Stimulated activated naive CD8-positive, alpha-beta T cell treated with anti-CD3 and anti-CD28 coated beads, Interleukin-15, Interleukin-2, amounts not matched to agents 100 U/mL and 50 U/mL, for 24 hours (primary cell): ENCODE measurements around the gene TTC4.

Source experiments
- ATAC-seq: fragments of 150-1000 bp; cut with Tn5 transposase; one replicate; pipeline ENCODE4 v1.10.0; 2021
- DNase-seq: peaks from one replicate; pipeline ENCODE4 v3.0.0; 2021

TTC4 gene

DNA sequence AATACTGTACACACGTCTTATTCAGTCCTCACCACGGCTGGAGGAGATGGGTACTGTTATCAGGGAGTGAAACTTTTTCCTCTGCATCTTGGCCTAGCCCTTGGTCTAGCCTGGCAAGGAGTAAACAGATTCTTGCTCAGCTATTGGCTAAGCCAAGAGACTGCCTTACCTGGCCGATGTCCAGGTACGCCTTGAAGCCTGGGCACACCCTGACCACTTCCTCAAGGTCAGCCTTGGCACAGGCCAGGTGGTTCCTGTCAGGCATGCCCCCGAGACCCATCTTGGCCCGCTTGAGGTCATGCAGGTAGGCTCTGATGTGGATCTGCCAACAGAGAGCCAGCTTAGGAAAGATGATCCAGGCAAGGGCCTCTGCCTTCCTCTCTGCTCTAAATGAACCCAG, 66.5 kb downstream of the TTC4 start:
- ATAC-seq (no peak), DNase-seq (no peak)

DNA sequence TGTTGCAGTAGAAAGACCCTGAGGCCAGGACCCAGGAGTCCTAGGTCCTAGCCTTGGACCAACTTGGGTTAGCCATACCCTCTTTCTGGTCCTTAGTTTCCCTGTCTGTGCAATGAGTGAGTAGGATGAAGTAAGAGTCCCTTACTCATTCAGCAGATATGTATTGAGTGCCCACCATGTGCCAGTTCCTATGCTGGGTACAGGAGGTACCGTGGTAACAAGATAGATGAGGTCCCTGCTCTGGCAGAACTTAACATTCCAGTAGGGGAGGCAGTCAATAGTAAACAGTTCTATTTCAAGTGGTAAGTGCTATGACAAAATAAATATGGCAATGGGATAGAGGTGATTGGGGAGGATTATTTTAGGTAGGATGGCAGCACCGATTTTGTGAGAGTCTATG, 66.9 kb downstream of the TTC4 start:
- no peak for DNase-seq
- ATAC-seq = no peak

DNA sequence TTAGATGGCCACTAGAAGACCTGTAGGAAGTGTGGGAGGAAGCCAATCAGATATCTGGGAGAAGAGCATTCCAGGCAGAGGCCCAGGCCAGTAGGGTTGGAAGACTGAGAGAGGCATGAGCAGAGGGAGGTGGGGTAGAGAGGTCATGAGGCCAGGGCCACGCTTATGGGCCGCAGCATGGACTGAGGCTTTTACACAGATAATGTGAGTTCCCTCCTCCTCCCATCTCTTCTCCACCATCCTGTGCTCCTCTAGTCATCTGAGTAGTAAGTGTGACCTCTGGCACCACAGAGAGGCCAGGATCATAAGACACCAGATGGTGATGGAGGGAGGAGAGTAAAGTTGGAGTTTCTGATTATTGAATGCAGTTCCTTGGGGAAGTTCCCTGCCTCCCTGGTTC, 68.4 kb downstream of the TTC4 start:
- no peak for DNase-seq
- ATAC-seq = no peak

DNA sequence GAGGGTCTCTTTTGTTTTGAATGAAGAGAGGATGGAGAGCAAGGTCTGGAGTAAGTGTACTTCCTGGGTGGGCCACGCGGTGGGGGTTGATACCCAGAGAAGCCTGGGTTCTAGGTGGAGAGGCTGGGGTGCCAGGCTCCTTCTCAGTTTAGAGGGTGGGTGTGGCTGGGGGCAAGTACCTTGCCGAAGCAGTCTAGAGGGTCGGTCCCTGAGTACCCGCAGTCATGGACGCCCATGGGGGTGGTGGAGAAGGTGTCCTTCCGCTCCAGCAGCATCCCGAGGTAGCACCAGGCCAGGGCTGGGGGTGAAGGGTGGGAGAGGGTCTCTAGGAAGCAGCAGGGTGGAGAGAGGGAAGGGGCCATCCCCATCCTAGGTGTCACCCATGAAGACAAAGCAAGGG, 71.1 kb downstream of the TTC4 start:
- DNase-seq (no peak), ATAC-seq (no peak)

DNA sequence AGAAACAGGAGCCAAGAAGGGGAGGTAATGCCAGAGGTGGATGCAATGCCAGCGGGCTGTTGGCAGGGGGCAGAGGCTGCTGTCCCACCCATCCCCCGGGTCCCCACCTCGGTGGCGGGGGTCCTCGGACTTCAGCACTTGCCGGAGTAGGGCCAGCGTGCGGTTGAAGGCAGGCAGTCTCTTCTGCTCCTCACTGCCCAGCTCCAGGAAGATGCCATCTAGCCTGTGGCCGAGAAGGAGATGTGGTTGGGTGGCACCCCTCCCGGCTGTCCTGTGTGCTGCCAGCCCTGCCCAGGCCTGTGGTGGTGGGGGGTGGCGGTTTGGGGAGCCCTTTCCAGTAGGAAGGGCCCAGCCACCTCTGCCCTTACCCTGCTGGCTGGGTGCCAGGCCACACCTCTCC, 71.9 kb downstream of the TTC4 start:
- DNase-seq = no peak

DNA sequence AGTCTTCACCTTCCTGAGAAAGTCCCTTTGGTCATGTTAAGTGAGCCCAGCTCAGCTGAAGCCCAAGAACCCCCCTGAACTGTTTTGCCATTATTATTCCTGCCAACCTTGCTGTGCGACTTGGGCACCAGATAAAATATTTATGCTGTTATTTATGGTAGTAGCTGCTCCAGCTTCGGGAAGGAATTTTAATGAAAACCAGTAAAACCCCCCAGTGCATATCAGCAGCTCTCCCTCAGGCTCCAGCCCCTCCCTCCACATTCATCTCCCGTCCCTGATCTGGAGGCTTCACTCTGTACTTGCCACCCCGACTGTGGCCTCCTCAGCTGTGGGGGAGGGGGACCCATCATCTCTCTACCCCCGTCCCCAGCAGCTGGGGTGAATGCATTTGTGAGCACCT, 72.8 kb downstream of the TTC4 start:
- no peak for ATAC-seq

More for the DNA sequence above, 71.9 kb downstream of the TTC4 start:
- ATAC-seq = no peak

DNA sequence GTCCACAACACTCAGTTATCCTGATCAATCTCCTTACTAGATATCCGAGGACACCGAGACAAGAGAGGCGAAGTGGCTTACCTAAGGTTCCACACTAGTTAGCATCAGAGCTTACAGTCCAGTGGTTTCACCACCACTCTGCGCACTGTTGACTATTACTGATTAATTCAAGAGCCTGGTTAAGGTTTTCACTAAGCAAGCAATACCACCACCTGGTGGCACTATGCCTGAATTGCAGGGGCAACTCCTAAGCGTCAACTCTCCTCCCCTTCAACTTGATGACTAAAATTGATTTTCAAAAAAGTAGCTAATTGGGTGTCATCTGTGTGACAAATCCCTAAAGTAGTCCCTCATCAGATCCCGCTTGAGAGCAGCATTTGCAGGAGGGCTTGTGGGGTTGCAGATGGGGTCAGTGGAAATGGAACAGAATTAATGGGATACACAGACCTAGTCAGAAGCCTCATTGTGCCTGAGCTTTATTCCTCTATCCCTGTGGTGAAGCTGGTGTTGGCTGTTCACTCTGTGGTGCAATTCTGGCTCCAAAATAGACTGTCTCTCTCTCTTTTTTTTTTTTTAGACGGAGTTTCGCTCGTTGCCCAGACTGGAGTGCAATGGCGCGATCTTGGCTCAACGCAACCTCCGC, 76.3 kb downstream of the TTC4 start:
- DNase-seq = peak; percentile 71
- peak; percentile 38 for ATAC-seq

More for the DNA sequence above, 72.8 kb downstream of the TTC4 start:
- DNase-seq = no peak
